Measurements from ENCODE around the gene FRMD3.

FRMD3 gene

GRCh38 chr9:83431101-83432060 lies 106.8 kb downstream of the FRMD3 start:
- no peak for DNase-seq

GRCh38 chr9:83430681-83431080 lies 107.5 kb downstream of the FRMD3 start:
- no peak for DNase-seq

- no peak for DNase-seq
These were observed 109.0 kb downstream of the FRMD3 start for GRCh38 chr9:83429229-83429628.

- no peak for DNase-seq
These were observed 113.0 kb downstream of the FRMD3 start for GRCh38 chr9:83425240-83425639.

- no peak for DNase-seq
These were observed 113.4 kb downstream of the FRMD3 start for GRCh38 chr9:83424831-83425230.

- DNase-seq, result no peak
These were observed 114.1 kb downstream of the FRMD3 start for GRCh38 chr9:83423815-83424707.

GRCh38 chr9:83422527-83422926 lies 115.7 kb downstream of the FRMD3 start:
- no peak for DNase-seq

GRCh38 chr9:83420486-83420885 lies 117.7 kb downstream of the FRMD3 start:
- DNase-seq, result no peak

- no peak for DNase-seq
These were observed 118.2 kb downstream of the FRMD3 start for GRCh38 chr9:83419961-83420360.

- DNase-seq, result no peak
These were observed 119.9 kb downstream of the FRMD3 start for GRCh38 chr9:83418283-83418682.

GRCh38 chr9:83413367-83413766 lies 124.8 kb downstream of the FRMD3 start:
- no peak for DNase-seq

GRCh38 chr9:83410701-83411100 lies 127.5 kb downstream of the FRMD3 start:
- DNase-seq, result no peak

- DNase-seq, result no peak
These were observed 131.3 kb downstream of the FRMD3 start for GRCh38 chr9:83406921-83407320.

GRCh38 chr9:83405759-83406158 lies 132.4 kb downstream of the FRMD3 start:
- DNase-seq, result no peak

GRCh38 chr9:83403527-83404238 lies 134.5 kb downstream of the FRMD3 start:
- no peak for DNase-seq

- DNase-seq, result no peak
These were observed 136.8 kb downstream of the FRMD3 start for GRCh38 chr9:83401328-83401900.

GRCh38 chr9:83396813-83397212 lies 141.4 kb downstream of the FRMD3 start:
- DNase-seq, result no peak

- no peak for DNase-seq
These were observed 141.9 kb downstream of the FRMD3 start for GRCh38 chr9:83396342-83396741.

- no peak for DNase-seq
These were observed 146.0 kb downstream of the FRMD3 start for GRCh38 chr9:83392228-83392627.

GRCh38 chr9:83388346-83388745 lies 149.9 kb downstream of the FRMD3 start:
- no peak for DNase-seq

- DNase-seq, result no peak
These were observed 150.6 kb downstream of the FRMD3 start for GRCh38 chr9:83387401-83388185.

- no peak for DNase-seq
These were observed 152.9 kb downstream of the FRMD3 start for GRCh38 chr9:83385317-83385716.
